ENCODE results near the gene TENT5C.

DNA sequence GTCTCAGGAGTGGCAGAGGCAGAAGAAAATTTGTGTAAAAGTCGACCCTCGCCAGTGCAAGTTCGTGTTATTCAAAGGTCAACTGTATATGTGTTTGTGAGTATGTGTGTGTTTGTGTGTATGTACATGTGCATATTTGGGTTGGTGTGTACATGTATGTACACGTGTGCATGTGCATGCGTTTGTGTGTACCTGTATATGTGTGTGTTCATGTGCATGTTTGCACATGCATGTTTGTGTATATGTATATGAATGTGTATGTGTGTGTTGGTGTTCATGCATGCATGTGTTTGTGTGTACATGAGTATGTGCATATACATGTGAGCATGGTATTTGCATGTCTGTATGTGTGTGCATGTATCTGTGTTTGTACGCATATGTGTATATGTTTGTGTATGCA is 21.7 kb upstream of the TENT5C start:
- TF ChIP-seq, protein P1, sequence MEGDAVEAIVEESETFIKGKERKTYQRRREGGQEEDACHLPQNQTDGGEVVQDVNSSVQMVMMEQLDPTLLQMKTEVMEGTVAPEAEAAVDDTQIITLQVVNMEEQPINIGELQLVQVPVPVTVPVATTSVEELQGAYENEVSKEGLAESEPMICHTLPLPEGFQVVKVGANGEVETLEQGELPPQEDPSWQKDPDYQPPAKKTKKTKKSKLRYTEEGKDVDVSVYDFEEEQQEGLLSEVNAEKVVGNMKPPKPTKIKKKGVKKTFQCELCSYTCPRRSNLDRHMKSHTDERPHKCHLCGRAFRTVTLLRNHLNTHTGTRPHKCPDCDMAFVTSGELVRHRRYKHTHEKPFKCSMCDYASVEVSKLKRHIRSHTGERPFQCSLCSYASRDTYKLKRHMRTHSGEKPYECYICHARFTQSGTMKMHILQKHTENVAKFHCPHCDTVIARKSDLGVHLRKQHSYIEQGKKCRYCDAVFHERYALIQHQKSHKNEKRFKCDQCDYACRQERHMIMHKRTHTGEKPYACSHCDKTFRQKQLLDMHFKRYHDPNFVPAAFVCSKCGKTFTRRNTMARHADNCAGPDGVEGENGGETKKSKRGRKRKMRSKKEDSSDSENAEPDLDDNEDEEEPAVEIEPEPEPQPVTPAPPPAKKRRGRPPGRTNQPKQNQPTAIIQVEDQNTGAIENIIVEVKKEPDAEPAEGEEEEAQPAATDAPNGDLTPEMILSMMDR (IDR thresholded peaks at IDR 0.05; ENCODE audit: low read depth, low read length): no peak
- TF ChIP-seq POLR2A (IDR thresholded peaks at IDR 0.05; ENCODE audit: extremely low read depth, insufficient read length): no peak

Data from NB4 (cell line).